T-helper 1 cell (primary cell): ENCODE results near the gene AP5Z1.
A peak's percentile ranks its signal among the peaks of the same experiment; 100 is the strongest.

Source experiments
- DNase-seq, 5 donors: peaks; one replicate each; pipeline ENCODE4 v3.0.0-alpha.2; 2012 to 2020

AP5Z1 gene

GRCh38 chr7:4803397-4804241 lies 28.2 kb downstream of the AP5Z1 start:
- DNase-seq = peak in 1 of 5 donors; percentile 11

GRCh38 chr7:4805110-4805983 lies 29.9 kb downstream of the AP5Z1 start:
- DNase-seq = no peak

GRCh38 chr7:4805984-4806300 lies 30.5 kb downstream of the AP5Z1 start:
- DNase-seq = no peak

GRCh38 chr7:4806983-4807597 lies 31.7 kb downstream of the AP5Z1 start:
- DNase-seq = no peak

GRCh38 chr7:4807598-4808016 lies 32.2 kb downstream of the AP5Z1 start:
- DNase-seq = no peak

GRCh38 chr7:4808026-4808425 lies 32.6 kb downstream of the AP5Z1 start:
- DNase-seq = no peak

- no peak for DNase-seq
These were observed 33.1 kb downstream of the AP5Z1 start for GRCh38 chr7:4808565-4808964.

- DNase-seq = peak in 2 of 5 donors; percentile 11 to 18
These were observed 33.7 kb downstream of the AP5Z1 start for GRCh38 chr7:4809091-4809591.

- DNase-seq = no peak
These were observed 34.2 kb downstream of the AP5Z1 start for GRCh38 chr7:4809666-4810065.

GRCh38 chr7:4814433-4814832 lies 39.0 kb downstream of the AP5Z1 start:
- DNase-seq = no peak

- no peak for DNase-seq
These were observed 39.7 kb downstream of the AP5Z1 start for GRCh38 chr7:4815121-4815520.

- no peak for DNase-seq
These were observed 40.4 kb downstream of the AP5Z1 start for GRCh38 chr7:4815609-4816418.

GRCh38 chr7:4816419-4817080 lies 41.1 kb downstream of the AP5Z1 start:
- no peak for DNase-seq

GRCh38 chr7:4817178-4817901 lies 41.9 kb downstream of the AP5Z1 start:
- DNase-seq = no peak

GRCh38 chr7:4818000-4818794 lies 42.8 kb downstream of the AP5Z1 start:
- DNase-seq = no peak

- no peak for DNase-seq
These were observed 44.4 kb downstream of the AP5Z1 start for GRCh38 chr7:4819560-4820404.

GRCh38 chr7:4820405-4820966 lies 45.1 kb downstream of the AP5Z1 start:
- no peak for DNase-seq

GRCh38 chr7:4820967-4821471 lies 45.6 kb downstream of the AP5Z1 start:
- DNase-seq = no peak

GRCh38 chr7:4822677-4823076 lies 47.3 kb downstream of the AP5Z1 start:
- DNase-seq = no peak
